ENCODE results near the gene IL1A. TPM values are rescaled to one million over a fixed set of nuclear protein-coding genes. Genes with fewer than 3 reads are reported as not detected.

IL1A gene
- total RNA-seq, 1 experiment from 2014 or later, result 0.10 TPM

- no peak for ATAC-seq
Observed at GRCh38 chr2:112812318-112813267, 28.3 kb upstream of the IL1A start.

More at GRCh38 chr2:112812318-112813267, 28.3 kb upstream of the IL1A start:
- Histone ChIP-seq H2AFZ (ENCODE audit: low read depth, low read length, poor library complexity, severe bottlenecking) (no peak overlapping the region), H3K9me3 (ENCODE audit: control insufficient read depth in 1 of 2, insufficient read depth in 1 of 2, low read depth in 1 of 2, low read length in 2 of 2) (no peaks in the 10 kb centered on the region), H3K4me1 (ENCODE audit: control insufficient read depth in 1 of 2, insufficient read depth in 2 of 2, low read length in 2 of 2) (peaks cover 9 to 25% of the 10 kb centered on the region in 2 experiments), H3K9me2 (ENCODE audit: insufficient read depth) (no peaks in the 10 kb centered on the region), H3K27me3 (ENCODE audit: insufficient read depth, low read length) (no peaks in the 10 kb centered on the region), H3K36me3 (ENCODE audit: control insufficient read depth in 1 of 2, insufficient read depth in 2 of 2, low read length in 2 of 2) (no peaks in the 10 kb centered on the region), H3K79me2 (ENCODE audit: insufficient read depth, low read length) (no peaks in the 10 kb centered on the region), H3K27ac (ENCODE audit: low read depth, low read length) (no peak overlapping the region), H4K20me1 (ENCODE audit: insufficient read depth) (no peaks in the 10 kb centered on the region), H3K9ac (ENCODE audit: low read length) (no peak overlapping the region), H3K4me3 (replicated peaks in 1 of 2; ENCODE audit: low read depth in 1 of 2, low read length in 2 of 2) (no peak overlapping the region), H3K4me2 (ENCODE audit: low read length) (no peak overlapping the region)
- DNase-seq (ENCODE audit: low read depth, low spot score), result no peak
- RAD21 ChIA-PET (ENCODE audit: low non-redundant PET in 1 of 2, low total read pairs in 2 of 2, uncharacterized antibody in 2 of 2, unreplicated experiment in 2 of 2), result no interaction called here
- TF ChIP-seq CTCF (IDR thresholded peaks at IDR 0.05 in 2 of 3, conservative IDR thresholded peaks at IDR 0.05 in 1 of 3; ENCODE audit: borderline replicate concordance in 1 of 3, insufficient read depth in 1 of 3, low read depth in 2 of 3, low read length in 2 of 3) (no peak), ZNF274 (IDR thresholded peaks at IDR 0.05; ENCODE audit: low read depth, low read length) (no peak), REST (IDR thresholded peaks at IDR 0.05; ENCODE audit: low read depth) (no peak), EZH2 (IDR thresholded peaks at IDR 0.05) (no peak), SIN3A (IDR thresholded peaks at IDR 0.05; ENCODE audit: low read depth) (no peak), ZFX (IDR thresholded peaks at IDR 0.05) (no peak), TCF7L2 (IDR thresholded peaks at IDR 0.05; ENCODE audit: borderline replicate concordance, extremely low read depth, insufficient read depth, insufficient read length) (no peak), CBX3 (IDR thresholded peaks at IDR 0.05; ENCODE audit: low read depth) (no peak), ELF1 (IDR thresholded peaks at IDR 0.05; ENCODE audit: borderline replicate concordance, low read depth) (no peak), CEBPB (IDR thresholded peaks at IDR 0.05; ENCODE audit: low read depth) (no peak), RAD21 (IDR thresholded peaks at IDR 0.05; ENCODE audit: low read depth) (no peak), FOSL1 (IDR thresholded peaks at IDR 0.05; ENCODE audit: low read depth) (no peak), SP1 (IDR thresholded peaks at IDR 0.05; ENCODE audit: low read depth) (no peak), EGR1 (IDR thresholded peaks at IDR 0.05; ENCODE audit: low read depth) (no peak)
- CTCF ChIA-PET, result no interaction called here
- intact Hi-C loops (cut with micrococcal nuclease), result no loop called here
- POLR2A ChIA-PET, result no interaction called here
- no TSS peak for BruUV-seq (replicated peaks)

Data from HCT116 (cell line).